HEK293 (cell line): ENCODE measurements around the gene PPY.

Source experiments
- CTCF ChIA-PET: fragments of 350-600 bp; formaldehyde crosslinking; extraction: SDS; loops from one replicate; lab custom pipeline; 2021; ENCODE audit warnings: antibody characterized with exemption; lab: Yijun Ruan, JAX
- POLR2A ChIA-PET: fragments of 300-600 bp; formaldehyde crosslinking; extraction: SDS; loops from one replicate; lab custom pipeline; 2020; ENCODE audit warnings: antibody characterized with exemption, inconsistent platforms; lab: Yijun Ruan, JAX
- H3K27ac ChIP-seq: fragments of 200-500 bp; sonication (Bioruptor generic); 2 replicates; pipeline ENCODE4 v1.5.1; 2014; ENCODE audit warnings: low read depth, low read length, control low read depth, inconsistent platforms; ENCODE audit errors: extremely low read depth
- H3K36me3 ChIP-seq, 2 experiments: fragments of 200-500 bp in 1 of 2; sonication (Bioruptor generic) in 1 of 2; 1 replicate in 1 of 2; 2 replicates in 1 of 2; pipeline ENCODE4 v1.5.1; 2014 to 2017; ENCODE audit warnings: inconsistent platforms in 2 of 2, low read length in 2 of 2; ENCODE audit not compliant: control insufficient read depth in 2 of 2, insufficient read depth in 1 of 2
- H3K4me1 ChIP-seq: fragments of 200-500 bp; sonication (Bioruptor generic); 2 replicates; pipeline ENCODE4 v1.5.1; 2014; ENCODE audit warnings: mild to moderate bottlenecking, low read length, inconsistent platforms; ENCODE audit not compliant: control insufficient read depth, insufficient read depth
- H3K4me3 ChIP-seq: 2 replicates; pipeline ENCODE4 v1.5.1; 2011; ENCODE audit warnings: low read depth, mild to moderate bottlenecking, control low read depth, low read length, moderate library complexity
- H3K9me3 ChIP-seq: fragments of 200-500 bp; sonication (Bioruptor generic); 2 replicates; pipeline ENCODE4 v1.5.1; 2014; ENCODE audit warnings: low read depth, low read length, inconsistent platforms; ENCODE audit not compliant: control insufficient read depth, insufficient read depth
- EGR2 ChIP-seq: fragments of 450-650 bp; formaldehyde crosslinking; IDR thresholded peaks from 2 replicates; pipeline ENCODE4 v1.5.1; 2016; ENCODE audit warnings: low read depth, missing biosample characterization, missing genetic modification characterization
- HOXA7 ChIP-seq: sonication (generic); formaldehyde crosslinking; IDR thresholded peaks from 2 replicates; pipeline ENCODE4 v1.8.1; 2022; ENCODE audit warnings: missing genetic modification reagents, borderline replicate concordance
- MYNN ChIP-seq: fragments of 450-650 bp; formaldehyde crosslinking; IDR thresholded peaks from 2 replicates; pipeline ENCODE4 v1.5.1; 2016; ENCODE audit warnings: missing biosample characterization, missing genetic modification characterization, borderline replicate concordance
- PATZ1 ChIP-seq: fragments of 450-650 bp; formaldehyde crosslinking; IDR thresholded peaks from 2 replicates; pipeline ENCODE4 v1.5.1; 2016; ENCODE audit warnings: missing biosample characterization, missing genetic modification characterization
- SCRT1 ChIP-seq: fragments of 450-650 bp; formaldehyde crosslinking; IDR thresholded peaks from 2 replicates; pipeline ENCODE4 v1.5.1; 2016; ENCODE audit warnings: missing biosample characterization, missing genetic modification characterization, borderline replicate concordance
- SCRT2 ChIP-seq: fragments of 450-650 bp; formaldehyde crosslinking; IDR thresholded peaks from 2 replicates; pipeline ENCODE4 v1.5.1; 2016; ENCODE audit warnings: missing biosample characterization, missing genetic modification characterization
- SETDB1 ChIP-seq: IDR thresholded peaks from one replicate; pipeline ENCODE4 v1.6.1; 2017; ENCODE audit warnings: mild to moderate bottlenecking, low read length, moderate library complexity, mixed read lengths; ENCODE audit not compliant: insufficient read length
- ZBTB26 ChIP-seq: fragments of 450-650 bp; formaldehyde crosslinking; optimal IDR thresholded peaks from 2 replicates; pipeline ENCODE3; 2016; ENCODE audit warnings: missing biosample characterization, mild to moderate bottlenecking, missing genetic modification characterization
- ZFHX2 ChIP-seq: fragments of 450-650 bp; formaldehyde crosslinking; conservative IDR thresholded peaks from 2 replicates; pipeline ENCODE4 v1.5.1; 2016; ENCODE audit warnings: missing biosample characterization, missing genetic modification characterization
- ZNF10 ChIP-seq: fragments of 450-650 bp; formaldehyde crosslinking; IDR thresholded peaks from 2 replicates; pipeline ENCODE4 v1.5.1; 2017; ENCODE audit warnings: missing biosample characterization, missing genetic modification characterization
- ZNF133 ChIP-seq: fragments of 450-650 bp; formaldehyde crosslinking; IDR thresholded peaks from 2 replicates; pipeline ENCODE4 v1.5.1; 2016; ENCODE audit warnings: missing biosample characterization, missing genetic modification characterization
- ZNF138 ChIP-seq: fragments of 450-650 bp; formaldehyde crosslinking; IDR thresholded peaks from 2 replicates; pipeline ENCODE4 v1.5.1; 2016; ENCODE audit warnings: missing biosample characterization, missing genetic modification characterization, borderline replicate concordance
- ZNF155 ChIP-seq: fragments of 450-650 bp; formaldehyde crosslinking; IDR thresholded peaks from 2 replicates; pipeline ENCODE4 v1.5.1; 2016; ENCODE audit warnings: missing biosample characterization, missing genetic modification characterization
- ZNF16 ChIP-seq: fragments of 450-650 bp; formaldehyde crosslinking; IDR thresholded peaks from 2 replicates; pipeline ENCODE4 v1.5.1; 2016; ENCODE audit warnings: low read depth, missing biosample characterization, missing genetic modification characterization
- ZNF169 ChIP-seq: fragments of 450-650 bp; formaldehyde crosslinking; IDR thresholded peaks from 2 replicates; pipeline ENCODE4 v1.5.1; 2016; ENCODE audit warnings: missing biosample characterization, missing genetic modification characterization
- ZNF23 ChIP-seq: fragments of 450-650 bp; formaldehyde crosslinking; IDR thresholded peaks from 2 replicates; pipeline ENCODE4 v1.5.1; 2016; ENCODE audit warnings: missing biosample characterization, missing genetic modification characterization, borderline replicate concordance
- ZNF248 ChIP-seq: fragments of 450-650 bp; formaldehyde crosslinking; IDR thresholded peaks from 2 replicates; pipeline ENCODE4 v1.5.1; 2017; ENCODE audit warnings: missing biosample characterization, missing genetic modification characterization
- ZNF292 ChIP-seq: fragments of 450-650 bp; formaldehyde crosslinking; IDR thresholded peaks from 2 replicates; pipeline ENCODE4 v1.5.1; 2016; ENCODE audit warnings: low read depth, missing biosample characterization, missing genetic modification characterization, borderline replicate concordance
- ZNF335 ChIP-seq: fragments of 450-650 bp; formaldehyde crosslinking; conservative IDR thresholded peaks from 2 replicates; pipeline ENCODE4 v1.5.1; 2016; ENCODE audit warnings: missing biosample characterization, missing genetic modification characterization
- ZNF514 ChIP-seq: fragments of 450-650 bp; formaldehyde crosslinking; IDR thresholded peaks from 2 replicates; pipeline ENCODE4 v1.5.1; 2016; ENCODE audit warnings: missing biosample characterization, missing genetic modification characterization
- ZNF529 ChIP-seq: fragments of 450-650 bp; formaldehyde crosslinking; IDR thresholded peaks from 2 replicates; pipeline ENCODE4 v1.5.1; 2017; ENCODE audit warnings: missing genetic modification characterization, missing biosample characterization; ENCODE audit not compliant: insufficient replicate concordance
- ZNF544 ChIP-seq: fragments of 450-650 bp; formaldehyde crosslinking; IDR thresholded peaks from 2 replicates; pipeline ENCODE4 v1.5.0; 2017; ENCODE audit warnings: missing biosample characterization, missing genetic modification characterization
- ZNF549 ChIP-seq: fragments of 450-650 bp; IDR thresholded peaks from 2 replicates; pipeline ENCODE4 v1.5.1; 2018; ENCODE audit warnings: missing biosample characterization, missing genetic modification characterization, mild to moderate bottlenecking, inconsistent platforms, moderate library complexity
- ZNF561 ChIP-seq: fragments of 450-650 bp; IDR thresholded peaks from 2 replicates; pipeline ENCODE4 v1.5.1; 2018; ENCODE audit warnings: missing biosample characterization, missing genetic modification characterization, borderline replicate concordance
- ZNF610 ChIP-seq: fragments of 450-650 bp; formaldehyde crosslinking; IDR thresholded peaks from 2 replicates; pipeline ENCODE4 v1.5.1; 2016; ENCODE audit warnings: missing biosample characterization, missing genetic modification characterization, borderline replicate concordance
- ZNF626 ChIP-seq: fragments of 450-650 bp; sonication (Bioruptor Pico); formaldehyde crosslinking; IDR thresholded peaks from 2 replicates; pipeline ENCODE4 v1.5.1; 2018; ENCODE audit warnings: missing biosample characterization, missing genetic modification characterization, inconsistent platforms
- ZNF777 ChIP-seq: fragments of 450-650 bp; formaldehyde crosslinking; IDR thresholded peaks from 2 replicates; pipeline ENCODE4 v1.5.1; 2017; ENCODE audit warnings: missing biosample characterization, missing genetic modification characterization, borderline replicate concordance
- ZNF785 ChIP-seq: fragments of 450-650 bp; formaldehyde crosslinking; IDR thresholded peaks from 2 replicates; pipeline ENCODE4 v1.5.1; 2016; ENCODE audit warnings: missing biosample characterization, missing genetic modification characterization
- ZSCAN16 ChIP-seq: fragments of 450-650 bp; formaldehyde crosslinking; IDR thresholded peaks from 2 replicates; pipeline ENCODE4 v1.5.1; 2016; ENCODE audit warnings: missing biosample characterization, missing genetic modification characterization
- ZSCAN30 ChIP-seq: fragments of 450-650 bp; IDR thresholded peaks from 2 replicates; pipeline ENCODE4 v1.5.1; 2018; ENCODE audit warnings: missing biosample characterization, mild to moderate bottlenecking, missing genetic modification characterization, moderate library complexity
- ZXDB ChIP-seq: fragments of 450-650 bp; formaldehyde crosslinking; IDR thresholded peaks from 2 replicates; pipeline ENCODE4 v1.5.1; 2016; ENCODE audit warnings: missing biosample characterization, missing genetic modification characterization

The PPY gene

GRCh38 chr17:43912635-43913304, 29.5 kb downstream of the PPY start (continued):
- no peak for TF ChIP-seq ZNF610 (tag by site-specific recombination)
- peak; percentile 56; the same call in 1 of the 2 replicates for TF ChIP-seq ZNF248
- no peak for TF ChIP-seq ZNF549
- TF ChIP-seq ZNF155 (tag by site-specific recombination), result no peak
- no peak for TF ChIP-seq ZNF292
- no peak for TF ChIP-seq ZNF16 (tag by site-specific recombination)
- peak; percentile 10; the same call in 1 of the 2 replicates for TF ChIP-seq ZNF777 (tag by site-specific recombination)
- no peak for TF ChIP-seq ZNF561
- no peak for TF ChIP-seq ZNF335
- no peak for TF ChIP-seq HOXA7 (CRISPR knock-in tag)
- TF ChIP-seq ZBTB26 (tag by site-specific recombination), result peak; percentile 16
- no peak for TF ChIP-seq MYNN (tag by site-specific recombination)
- no peak for TF ChIP-seq ZSCAN16 (tag by site-specific recombination)
- no peak for TF ChIP-seq ZNF626 (tag by site-specific recombination)
- TF ChIP-seq EGR2 (tag by site-specific recombination), result peak; percentile 9; the same call in 1 of the 2 replicates
- TF ChIP-seq ZFHX2 (tag by site-specific recombination), result peak; percentile 40
- TF ChIP-seq ZNF10 (tag by site-specific recombination), result no peak
- no peak for TF ChIP-seq ZXDB (tag by site-specific recombination)
- no peak; the same call in 1 of the 2 replicates for TF ChIP-seq ZNF785 (tag by site-specific recombination)
- TF ChIP-seq PATZ1 (tag by site-specific recombination), result no peak
- TF ChIP-seq SETDB1, result no peak
- TF ChIP-seq ZNF133 (tag by site-specific recombination), result no peak
- no peak for TF ChIP-seq ZSCAN30 (tag by site-specific recombination)
- TF ChIP-seq ZNF514 (tag by site-specific recombination), result no peak
- no peak for TF ChIP-seq ZNF138 (tag by site-specific recombination)
- no peak for TF ChIP-seq ZNF529
- TF ChIP-seq ZNF544, result no peak

GRCh38 chr17:43911904-43912303, 30.4 kb downstream of the PPY start:
- ChIA-PET CTCF (interaction anchor here (0.6 to 5.6 kb wide), 5 partner anchors 12 to 92 kb away, joined by 3 to 53 read pairs (median 39); partner anchors contain the start of gene PPY), POLR2A (no interaction called here)
- no peaks in the 10 kb centered on the region for H3K9me3 ChIP-seq
- H3K4me1 ChIP-seq, result peaks cover 8% of the 10 kb centered on the region; the same call in 1 of the 2 replicates
- no peak overlapping the region for H3K4me3 ChIP-seq
- H3K36me3 ChIP-seq, result no peaks in the 10 kb centered on the region
- no peak overlapping the region for H3K27ac ChIP-seq
- TF ChIP-seq SCRT2 (tag by site-specific recombination) (peak; percentile 82), ZNF23 (tag by site-specific recombination) (no peak), EGR2 (tag by site-specific recombination) (peak; percentile 83), ZNF169 (no peak), ZFHX2 (tag by site-specific recombination) (peak; percentile 83), SCRT1 (no peak)
- TF ChIP-seq, all 188 proteins: peak for 3
